Measurements from ENCODE around the gene RABGAP1L. TPM values are rescaled to one million over a fixed set of nuclear protein-coding genes. Genes with fewer than 3 reads are reported as not detected.

RABGAP1L gene
- total RNA-seq, 4 donors from 2014 or later: 31.2 to 115 (median 62.5) TPM

GRCh38 chr1:174742805-174743653 lies 583.7 kb downstream of the RABGAP1L start:
- Histone ChIP-seq H3K4me1 (peaks cover 0 to 3% (median 0%) of the 10 kb centered on the region in 3 donors), H3K36me3 (no peaks in the 10 kb centered on the region), H3K4me3 (no peak overlapping the region), H3K27me3 (no peaks in the 10 kb centered on the region), H3K27ac (no peak overlapping the region), H3K9me3 (no peaks in the 10 kb centered on the region)
- 55 to 68% methylated on average over 3 of the region's 3 CpGs for WGBS, 2 donors (ENCODE audit: low coverage in 1 of 2)
- TF ChIP-seq POLR2AphosphoS5 (IDR thresholded peaks at IDR 0.05): no peak
- no peak for TF ChIP-seq POLR2A (IDR thresholded peaks at IDR 0.05)
- no peak for TF ChIP-seq CTCF (IDR thresholded peaks at IDR 0.05)
- no peak for TF ChIP-seq EP300 (IDR thresholded peaks at IDR 0.05)
- ATAC-seq: no peak

- H3K4me1 ChIP-seq: peaks cover 0 to 3% (median 0%) of the 10 kb centered on the region in 3 donors
- no peak for ATAC-seq
- H3K27me3 ChIP-seq: no peaks in the 10 kb centered on the region
- no peak overlapping the region for H3K27ac ChIP-seq
- TF ChIP-seq CTCF (IDR thresholded peaks at IDR 0.05) (peak; percentile 33 to 67 (median 50)), EP300 (IDR thresholded peaks at IDR 0.05) (no peak), POLR2AphosphoS5 (IDR thresholded peaks at IDR 0.05) (no peak), POLR2A (IDR thresholded peaks at IDR 0.05) (no peak)
- no peaks in the 10 kb centered on the region for H3K36me3 ChIP-seq
- H3K4me3 ChIP-seq: no peak overlapping the region
- 23 to 38% methylated on average over 2 to 4 of the region's 4 CpGs for WGBS, 2 donors (ENCODE audit: low coverage in 1 of 2)
- no peaks in the 10 kb centered on the region for H3K9me3 ChIP-seq
Observed at GRCh38 chr1:174743654-174744561, 584.6 kb downstream of the RABGAP1L start.

- no peak for ATAC-seq
- H3K4me3 ChIP-seq: no peak overlapping the region
- WGBS, 2 donors (ENCODE audit: low coverage in 1 of 2): 71 to 79% methylated on average over 2 of the region's 2 CpGs
- no peak for TF ChIP-seq EP300 (IDR thresholded peaks at IDR 0.05)
- TF ChIP-seq POLR2AphosphoS5 (IDR thresholded peaks at IDR 0.05): no peak
- no peak for TF ChIP-seq CTCF (IDR thresholded peaks at IDR 0.05)
- no peak for TF ChIP-seq POLR2A (IDR thresholded peaks at IDR 0.05)
- H3K36me3 ChIP-seq: no peaks in the 10 kb centered on the region
- no peaks in the 10 kb centered on the region for H3K9me3 ChIP-seq
- peaks cover 0 to 3% (median 0%) of the 10 kb centered on the region in 3 donors for H3K4me1 ChIP-seq
- H3K27ac ChIP-seq: no peak overlapping the region
- no peaks in the 10 kb centered on the region for H3K27me3 ChIP-seq
Observed at GRCh38 chr1:174744886-174745285, 585.6 kb downstream of the RABGAP1L start.

GRCh38 chr1:174746024-174746808 lies 586.9 kb downstream of the RABGAP1L start:
- 55 to 85% methylated on average over 2 of the region's 2 CpGs for WGBS, 2 donors (ENCODE audit: low coverage in 1 of 2)
- no peaks in the 10 kb centered on the region for H3K36me3 ChIP-seq
- no peaks in the 10 kb centered on the region for H3K27me3 ChIP-seq
- no peak for TF ChIP-seq EP300 (IDR thresholded peaks at IDR 0.05)
- no peak overlapping the region for H3K27ac ChIP-seq
- no peak for ATAC-seq
- no peaks in the 10 kb centered on the region for H3K9me3 ChIP-seq
- no peak overlapping the region for H3K4me3 ChIP-seq
- peaks cover 0 to 9% (median 0%) of the 10 kb centered on the region in 3 donors for H3K4me1 ChIP-seq

- Histone ChIP-seq H3K36me3 (no peaks in the 10 kb centered on the region), H3K4me1 (peaks cover 0 to 15% (median 0%) of the 10 kb centered on the region in 3 donors), H3K9me3 (no peaks in the 10 kb centered on the region), H3K27me3 (no peaks in the 10 kb centered on the region), H3K4me3 (no peak overlapping the region), H3K27ac (no peak overlapping the region)
- ATAC-seq: no peak
- TF ChIP-seq POLR2A (IDR thresholded peaks at IDR 0.05) (no peak), CTCF (IDR thresholded peaks at IDR 0.05) (no peak), POLR2AphosphoS5 (IDR thresholded peaks at IDR 0.05) (no peak), EP300 (IDR thresholded peaks at IDR 0.05) (no peak)
Observed at GRCh38 chr1:174747613-174748012, 588.3 kb downstream of the RABGAP1L start.

Measured in gastroesophageal sphincter (tissue), 4 donors.